GM10248 (cell line): ENCODE data around the gene DDI2.
A peak's percentile ranks its signal among the peaks of the same experiment; 100 is the strongest.
"Not testable (repeated sequence)": the region's sequence is repeated elsewhere in the genome, so short reads cannot be mapped to it uniquely, and the experiment has no call there.

Experiments used
- CTCF ChIA-PET: fragments of 300-600 bp; sonication (Branson Sonifier 250); formaldehyde crosslinking; extraction: SDS; loops from one replicate; lab custom pipeline; 2021; ENCODE audit warnings: antibody characterized with exemption; lab: Yijun Ruan, JAX
- POLR2A ChIA-PET: fragments of 350-650 bp; sonication (Branson Sonifier 250); formaldehyde crosslinking; extraction: SDS; loops from one replicate; lab custom pipeline; 2020; ENCODE audit warnings: antibody characterized with exemption; lab: Yijun Ruan, JAX
- DNase-seq: peaks from one replicate; pipeline ENCODE4 v3.0.0; 2012; ENCODE audit errors: extremely low spot score
- CTCF ChIP-seq: IDR thresholded peaks from 2 replicates; pipeline ENCODE4 v1.5.1; 2012; ENCODE audit warnings: mild to moderate bottlenecking, low read depth; ENCODE audit errors: extremely low read depth, missing control alignments, control extremely low read depth

DDI2 gene

GRCh38 chr1:15692121-15692682 lies 74.9 kb downstream of the DDI2 start:
- no peak for DNase-seq
- POLR2A ChIA-PET, result no interaction called here
- CTCF ChIA-PET, result interaction anchor here (1.6 kb wide), 1 partner anchor 18 kb away, joined by 3 read pairs; no protein-coding TSS in a partner anchor

GRCh38 chr1:15693371-15693770 lies 76.1 kb downstream of the DDI2 start:
- ChIA-PET POLR2A (no interaction called here), CTCF (no interaction called here)
- DNase-seq, result no peak
- no peak for TF ChIP-seq CTCF

More at GRCh38 chr1:15692121-15692682, 74.9 kb downstream of the DDI2 start:
- TF ChIP-seq CTCF, result no peak

- ChIA-PET POLR2A (interaction anchor here (0.6 to 1.0 kb wide), 4 partner anchors 9 to 162 kb away, joined by 3 to 5 read pairs (median 4); no protein-coding TSS in a partner anchor), CTCF (interaction anchor here (1.1 to 1.8 kb wide), 7 partner anchors 9 to 492 kb away, joined by 3 to 9 read pairs (median 4); no protein-coding TSS in a partner anchor)
- no peak for TF ChIP-seq CTCF
- peak; percentile 87 for DNase-seq
These were observed 79.8 kb downstream of the DDI2 start for GRCh38 chr1:15696956-15697521.

- no peak for TF ChIP-seq CTCF
- no peak for DNase-seq
- ChIA-PET CTCF (interaction anchor here (1.6 to 1.8 kb wide), 2 partner anchors 12 to 13 kb away, joined by 4 to 9 read pairs; no protein-coding TSS in a partner anchor), POLR2A (interaction anchor here (0.5 kb wide), 1 partner anchor 16 kb away, joined by 7 read pairs; no protein-coding TSS in a partner anchor)
These were observed 80.9 kb downstream of the DDI2 start for GRCh38 chr1:15698201-15698600.

GRCh38 chr1:15699321-15699720 lies 82.1 kb downstream of the DDI2 start:
- DNase-seq, POLR2A ChIA-PET, CTCF ChIA-PET: not testable (repeated sequence)

GRCh38 chr1:15700508-15700907 lies 83.2 kb downstream of the DDI2 start:
- no peak for TF ChIP-seq CTCF

GRCh38 chr1:15701784-15702183 lies 84.5 kb downstream of the DDI2 start:
- POLR2A ChIA-PET, result interaction anchor here (0.7 kb wide), 1 partner anchor 16 kb away, joined by 3 read pairs; no protein-coding TSS in a partner anchor
- CTCF ChIA-PET, result interaction anchor here (1.1 kb wide), 1 partner anchor 10 kb away, joined by 5 read pairs; no protein-coding TSS in a partner anchor
- DNase-seq, result no peak
- no peak for TF ChIP-seq CTCF

More at GRCh38 chr1:15700508-15700907, 83.2 kb downstream of the DDI2 start:
- CTCF ChIA-PET, result no interaction called here
- no peak for DNase-seq
- POLR2A ChIA-PET, result no interaction called here
